ENCODE measurements around the gene PTPN11. TPM values are rescaled to one million over a fixed set of nuclear protein-coding genes. Genes with fewer than 3 reads are reported as not detected.

Gene PTPN11
- total and polyA plus RNA-seq, 2 of the 8 experiments (the other 6 are each of a cell fraction or from before 2014, with no cell fraction given), result 28.3 to 133 TPM

- no peak overlapping the region for H3K9ac ChIP-seq (replicated peaks in 1 of 4; ENCODE audit: extremely low read depth in 1 of 4, low read depth in 3 of 4, low read length in 3 of 4)
- no peak overlapping the region for H2BK20ac ChIP-seq (ENCODE audit: low read length)
- no peak overlapping the region for H3K23ac ChIP-seq (ENCODE audit: insufficient read length)
- H3K4me1 ChIP-seq (replicated peaks in 1 of 4; ENCODE audit: control insufficient read depth in 3 of 4, insufficient read depth in 4 of 4, low read length in 3 of 4), result no peaks in the 10 kb centered on the region
- no peaks in the 10 kb centered on the region for H4K20me1 ChIP-seq (replicated peaks in 1 of 2; ENCODE audit: control insufficient read depth in 1 of 2, insufficient read depth in 2 of 2, low read length in 2 of 2)
- H4K91ac ChIP-seq (replicated peaks; ENCODE audit: insufficient read length, low read length), result no peak overlapping the region
- H3K56ac ChIP-seq (replicated peaks; ENCODE audit: insufficient read length, low read depth, low read length), result no peak overlapping the region
- H4K8ac ChIP-seq (ENCODE audit: extremely low read depth, insufficient read depth, low read length), result no peak overlapping the region
- no peak overlapping the region for H2BK12ac ChIP-seq (ENCODE audit: low read depth, low read length)
- peaks cover 3% of the 10 kb centered on the region; the same call in 1 of the 2 replicates for H3K23me2 ChIP-seq (ENCODE audit: low read depth, low read length)
- no peak overlapping the region for H3K18ac ChIP-seq (ENCODE audit: extremely low read depth, low read length)
- POLR2A ChIA-PET (ENCODE audit: partially characterized antibody), result no interaction called here
- no peaks in the 10 kb centered on the region; the same call in 1 of the 2 replicates for H3K79me1 ChIP-seq (ENCODE audit: low read depth, low read length)
- no peak overlapping the region for H3K4me2 ChIP-seq (ENCODE audit: insufficient read depth in 1 of 2, low read depth in 2 of 2, low read length in 2 of 2)
- no peaks in the 10 kb centered on the region for H3K9me3 ChIP-seq (ENCODE audit: insufficient read depth in 2 of 2, low read depth in 1 of 2, low read length in 1 of 2)
- no peak overlapping the region for H3K14ac ChIP-seq (ENCODE audit: insufficient read length)
- TF ChIP-seq FOSL1 (IDR thresholded peaks at IDR 0.05; ENCODE audit: insufficient read depth, low read depth, low read length) (no peak), JUN (IDR thresholded peaks at IDR 0.05; ENCODE audit: low read depth, low read length) (no peak), MAX (IDR thresholded peaks at IDR 0.05) (no peak)
- H2BK5ac ChIP-seq (ENCODE audit: low read depth, low read length), result no peak overlapping the region
- H3K4ac ChIP-seq (replicated peaks; ENCODE audit: insufficient read length, low read depth, low read length), result no peak overlapping the region
- WGBS, 2 experiments (ENCODE audit: extremely low coverage in 1 of 2, insufficient coverage in 1 of 2, insufficient read length in 1 of 2, insufficient replicate concordance in 2 of 2, low coverage in 1 of 2, low lambda C conversion rate in 2 of 2, missing lambda C conversion rate in 1 of 2), result 85% methylated on average over 1 of the region's 1 CpG; no CpG with 5 or more reads in 1 of the 2 experiments
- H3K79me2 ChIP-seq (ENCODE audit: control insufficient read depth in 1 of 2, insufficient read depth in 2 of 2, low read length in 2 of 2), result no peaks in the 10 kb centered on the region
- H2BK120ac ChIP-seq (replicated peaks; ENCODE audit: low read depth, low read length), result no peak overlapping the region
- H3K27me3 ChIP-seq (replicated peaks in 1 of 4; ENCODE audit: control insufficient read depth in 3 of 4, extremely low read depth in 1 of 4, insufficient read depth in 3 of 4, low read length in 3 of 4), result no peaks in the 10 kb centered on the region
- H3K4me3 ChIP-seq (ENCODE audit: extremely low read depth in 1 of 4, insufficient read depth in 2 of 4, low read depth in 3 of 4, low read length in 4 of 4), result no peak overlapping the region
- H4K5ac ChIP-seq (ENCODE audit: insufficient read length, low read depth, low read length), result no peak overlapping the region
- no peak overlapping the region for H2AK5ac ChIP-seq (ENCODE audit: low read depth, low read length)
- no peaks in the 10 kb centered on the region for H3K36me3 ChIP-seq (ENCODE audit: control insufficient read depth in 2 of 4, insufficient read depth in 4 of 4, low read length in 3 of 4)
- no peak overlapping the region for H3K27ac ChIP-seq (ENCODE audit: low read depth, low read length)
- H2BK15ac ChIP-seq (ENCODE audit: low read length), result no peak overlapping the region
- no peak for FAIRE-seq
- CTCF ChIA-PET (ENCODE audit: partially characterized antibody), result interaction anchor here (2.2 to 2.4 kb wide), 2 partner anchors 25 to 32 kb away, joined by 6 to 7 read pairs; no protein-coding TSS in a partner anchor
- no peak for DNase-seq (ENCODE audit: low read depth in 1 of 2, low spot score in 2 of 2)
- no peak overlapping the region for H2AFZ ChIP-seq (ENCODE audit: low read length)
Measured at GRCh38 chr12:112532106-112532505, 113.4 kb downstream of the PTPN11 start.
